Naive thymus-derived CD4-positive, alpha-beta T cell (primary cell): ENCODE data around the gene GCM1. TPM values are rescaled to one million over a fixed set of nuclear protein-coding genes. Genes with fewer than 3 reads are reported as not detected.

Experiments
- ATAC-seq: fragments of 150-1000 bp; cut with Tn5 transposase; 2 replicates; pipeline ENCODE4 v1.10.0; 2021; ENCODE audit warnings: mild to moderate bottlenecking, moderate library complexity
- CTCF ChIA-PET: fragments of 350-600 bp; sonication (Branson Sonifier 250); formaldehyde crosslinking; loops from one replicate; lab custom pipeline; 2021; ENCODE audit warnings: antibody characterized with exemption; lab: Charles Lee
- POLR2A ChIA-PET: fragments of 350-600 bp; sonication (Branson Sonifier 250); formaldehyde crosslinking; loops from one replicate; lab custom pipeline; 2021; ENCODE audit warnings: antibody characterized with exemption, inconsistent platforms; lab: Charles Lee
- DNase-seq, 9 donors: peaks; one replicate each; pipeline versions ENCODE4 v3.0.0 to v3.0.0-alpha.2; 2020 to 2022; ENCODE audit warnings: mixed read lengths in 1 of 9
- H3K27ac ChIP-seq: one replicate; pipeline ENCODE4 v1.7.0; 2013; ENCODE audit warnings: mild to moderate bottlenecking, low read depth, low read length, moderate library complexity
- H3K27me3 ChIP-seq, 2 donors: one replicate each; pipeline ENCODE4 v1.7.0; 2013; ENCODE audit warnings: low read length in 2 of 2, mild to moderate bottlenecking in 2 of 2, moderate library complexity in 2 of 2; ENCODE audit not compliant: control insufficient read depth in 2 of 2, insufficient read depth in 2 of 2
- H3K36me3 ChIP-seq, 3 experiments: 1 replicate in 2 of 3; 2 replicates in 1 of 3; pipeline ENCODE4 v1.7.0; 2013; ENCODE audit warnings: low read length in 3 of 3, mild to moderate bottlenecking in 3 of 3, moderate library complexity in 1 of 3; ENCODE audit not compliant: insufficient read depth in 3 of 3, control insufficient read depth in 2 of 3
- H3K4me1 ChIP-seq, 2 donors: one replicate each; pipeline ENCODE4 v1.7.0; 2013; ENCODE audit warnings: low read length in 2 of 2, mild to moderate bottlenecking in 2 of 2, moderate library complexity in 1 of 2; ENCODE audit not compliant: control insufficient read depth in 2 of 2, insufficient read depth in 2 of 2
- H3K4me3 ChIP-seq: 2 replicates; pipeline ENCODE4 v1.7.0; 2013; ENCODE audit warnings: mild to moderate bottlenecking, low read length
- H3K9me3 ChIP-seq, 3 experiments: 1 replicate in 2 of 3; 2 replicates in 1 of 3; pipeline ENCODE4 v1.7.0; 2013; ENCODE audit warnings: low read length in 3 of 3; ENCODE audit not compliant: control insufficient read depth in 2 of 3
- H3K27ac Mint-ChIP-seq, 9 donors: one replicate each; pipeline ENCODE4 v1.8.0; 2020 to 2022; ENCODE audit warnings: mixed read lengths in 9 of 9, mild to moderate bottlenecking in 8 of 9, moderate library complexity in 5 of 9, inconsistent platforms in 2 of 9
- H3K27me3 Mint-ChIP-seq, 5 donors: one replicate each; pipeline ENCODE4 v1.8.0; 2021 to 2022; ENCODE audit warnings: mixed read lengths in 5 of 5, mild to moderate bottlenecking in 1 of 5
- H3K36me3 Mint-ChIP-seq, 5 donors: one replicate each; pipeline ENCODE4 v1.8.0; 2020 to 2022; ENCODE audit warnings: mixed read lengths in 5 of 5, mild to moderate bottlenecking in 3 of 5, inconsistent platforms in 1 of 5
- H3K4me1 Mint-ChIP-seq, 7 donors: one replicate each; pipeline ENCODE4 v1.8.0; 2020 to 2022; ENCODE audit warnings: mixed read lengths in 7 of 7, mild to moderate bottlenecking in 3 of 7, inconsistent platforms in 1 of 7
- H3K4me3 Mint-ChIP-seq, 10 donors: one replicate each; pipeline ENCODE4 v1.8.0; 2020 to 2022; ENCODE audit warnings: mild to moderate bottlenecking in 10 of 10, mixed read lengths in 10 of 10, moderate library complexity in 6 of 10, inconsistent platforms in 2 of 10
- H3K9me3 Mint-ChIP-seq, 11 donors: one replicate each; pipeline ENCODE4 v1.8.0; 2020 to 2022; ENCODE audit warnings: mixed read lengths in 11 of 11, mild to moderate bottlenecking in 4 of 11, inconsistent platforms in 1 of 11, moderate library complexity in 1 of 11
- intact Hi-C, 2 donors: fragments of 100-400 bp; cut with micrococcal nuclease; formaldehyde crosslinking; loops; one replicate each; pipeline ENCODE4 v1.15.1; 2023
- polyA plus RNA-seq, 2 donors: library from polyadenylated mRNA; unstranded; fragments of 300-500 nt; fragmentation: Illumina TruSeq; gene quantifications; one replicate each; pipeline ENCODE4 v1.2.3, GENCODE V29; 2021
- total RNA-seq, 6 experiments: library from RNA in 5 of 6; stranded (reverse) in 5 of 6; gene quantifications; 1 replicate in 5 of 6; 2 replicates in 1 of 6; pipeline ENCODE4 v1.2.3 and lab custom pipeline; 2021 to 2026

Gene GCM1
- total and polyA plus RNA-seq, 7 experiments from 2014 or later, result 0.07 TPM; not detected in 6

DNA sequence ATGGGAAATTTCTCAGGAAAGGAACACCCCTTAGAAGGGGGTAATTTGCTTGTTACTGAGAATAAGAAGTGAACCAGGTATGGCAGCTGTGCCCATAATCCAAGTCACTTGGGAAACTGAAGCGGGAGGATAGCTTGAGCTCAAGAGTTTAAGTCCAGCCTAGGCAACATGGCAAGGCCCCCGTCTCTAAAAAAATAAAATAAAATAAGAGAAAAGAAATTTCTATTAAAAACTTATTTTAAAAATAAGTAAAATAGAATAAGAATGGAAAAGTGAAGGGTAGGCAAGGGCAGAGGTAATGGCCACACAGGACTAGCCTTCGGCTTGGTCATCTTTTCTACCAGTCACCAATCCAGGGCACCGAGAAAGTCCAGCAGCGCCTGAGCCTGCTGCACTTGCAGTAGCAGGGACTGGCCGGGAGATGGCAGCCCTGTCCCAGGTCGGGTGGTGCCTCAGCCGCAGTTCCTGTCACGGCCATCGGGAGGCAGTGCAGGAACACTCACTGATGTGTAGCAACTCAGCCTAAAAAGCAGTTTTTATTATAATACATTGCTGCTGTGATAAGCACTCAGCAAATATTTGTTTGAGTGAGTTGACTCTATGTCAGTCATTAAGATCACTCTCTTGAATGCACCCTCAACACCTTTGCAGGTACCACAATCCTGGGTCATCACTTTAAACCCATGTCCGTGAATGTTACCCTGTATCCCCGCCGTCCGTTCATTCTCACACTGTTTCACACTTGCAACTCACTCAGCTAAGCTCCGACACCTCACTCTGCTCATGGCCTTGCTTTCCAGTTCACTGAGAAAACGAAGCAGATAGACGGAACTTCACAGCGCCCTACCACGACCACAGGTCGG is 23.2 kb upstream of the GCM1 start:
- Mint-ChIP-seq H3K4me1 (peaks cover 0 to 6% (median 0%) of the 10 kb centered on the region in 7 donors), H3K4me3 (no peak overlapping the region), H3K36me3 (no peaks in the 10 kb centered on the region), H3K27ac (no peak overlapping the region), H3K27me3 (peaks cover 0 to 3% (median 0%) of the 10 kb centered on the region in 5 donors), H3K9me3 (no peaks in the 10 kb centered on the region)
- Histone ChIP-seq H3K27ac (no peak overlapping the region), H3K9me3 (no peaks in the 10 kb centered on the region), H3K4me1 (no peaks in the 10 kb centered on the region), H3K4me3 (no peak overlapping the region), H3K27me3 (no peaks in the 10 kb centered on the region), H3K36me3 (no peaks in the 10 kb centered on the region)
- peak; percentile 76 to 95 (median 87) for DNase-seq
- peak; percentile 100 for ATAC-seq
- intact Hi-C loops, result loop anchor here (1.0 to 10.0 kb wide), 11 partner anchors 93 to 555 kb away; partner anchors contain the start of gene GCLC (in 1 of the 2)
- ChIA-PET POLR2A (interaction anchor here (0.6 kb wide), 1 partner anchor 91 kb away, joined by 6 read pairs; no protein-coding TSS in a partner anchor), CTCF (interaction anchor here (0.5 to 6.5 kb wide), 31 partner anchors 8 to 554 kb away, joined by 3 to 97 read pairs (median 4); no protein-coding TSS in a partner anchor)

DNA sequence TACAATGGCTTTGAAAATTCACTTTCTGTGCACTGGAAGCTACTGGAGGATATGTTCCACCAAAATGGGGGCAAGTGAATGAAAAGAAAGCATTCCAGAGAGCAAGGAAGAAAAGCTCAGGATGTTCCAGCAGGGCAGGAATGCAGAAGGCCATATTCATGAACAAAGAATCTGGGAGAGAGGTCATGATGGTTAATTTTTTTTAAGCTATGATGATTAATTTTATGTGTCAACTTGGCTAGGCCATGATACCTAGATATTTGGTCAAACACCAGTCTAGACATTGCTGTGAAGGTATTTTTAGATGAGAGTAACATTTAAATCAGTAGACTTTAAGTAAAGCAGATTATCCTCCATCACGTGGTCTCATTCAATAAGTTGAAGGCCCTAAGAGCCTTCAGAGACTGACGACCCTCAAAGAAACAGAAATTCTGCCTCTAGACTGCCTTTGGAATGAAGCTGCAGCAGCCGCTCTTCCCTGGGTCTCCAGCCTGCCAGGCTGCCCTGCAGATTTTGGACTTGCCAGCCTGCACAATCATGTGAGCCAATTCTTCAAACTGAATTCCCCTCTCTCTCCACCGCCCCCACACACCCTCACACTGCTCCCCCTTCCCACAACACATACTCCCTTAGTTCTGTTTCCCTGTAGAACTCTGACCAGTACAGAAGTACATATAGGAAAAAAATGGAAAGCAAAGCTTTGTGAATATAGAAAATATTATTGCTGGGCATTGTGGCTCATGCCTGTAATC is 20.1 kb upstream of the GCM1 start:
- H3K9me3 Mint-ChIP-seq, result no peaks in the 10 kb centered on the region
- no peaks in the 10 kb centered on the region for H3K27me3 ChIP-seq
- no peak for DNase-seq
- H3K27ac Mint-ChIP-seq, result no peak overlapping the region
- H3K4me1 Mint-ChIP-seq, result peaks cover 0 to 6% (median 0%) of the 10 kb centered on the region in 7 donors
- H3K27ac ChIP-seq, result no peak overlapping the region
- H3K4me3 Mint-ChIP-seq, result no peak overlapping the region
- no peaks in the 10 kb centered on the region for H3K4me1 ChIP-seq
- H3K9me3 ChIP-seq, result no peaks in the 10 kb centered on the region
- no peak for ATAC-seq
- ChIA-PET CTCF (interaction anchor here (0.6 to 4.4 kb wide), 5 partner anchors 8 to 318 kb away, joined by 3 to 35 read pairs (median 3); no protein-coding TSS in a partner anchor), POLR2A (no interaction called here)
- intact Hi-C loops, result no loop called here
- H3K4me3 ChIP-seq, result no peak overlapping the region
- no peaks in the 10 kb centered on the region for H3K36me3 ChIP-seq
- H3K27me3 Mint-ChIP-seq, result peaks cover 0 to 3% (median 0%) of the 10 kb centered on the region in 5 donors
- no peaks in the 10 kb centered on the region for H3K36me3 Mint-ChIP-seq

DNA sequence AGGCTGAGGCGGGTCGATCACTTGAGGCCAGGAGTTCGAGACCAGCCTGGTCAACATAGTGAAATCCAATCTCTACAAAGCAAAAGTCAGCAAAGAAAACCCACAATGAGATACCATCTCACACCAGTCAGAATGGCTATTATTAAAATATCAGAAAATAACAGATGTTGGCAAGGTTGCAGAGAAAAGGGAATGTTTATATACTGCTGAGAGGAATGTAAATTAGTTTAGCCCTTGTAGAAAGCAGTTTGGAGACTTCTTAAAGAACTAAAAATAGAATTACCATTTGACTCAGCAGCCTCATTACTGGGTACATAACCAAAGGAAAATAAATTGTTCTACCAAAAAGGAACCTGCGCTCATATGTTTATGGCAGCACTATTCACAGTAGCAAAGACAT is 16.7 kb upstream of the GCM1 start:
- H3K27ac Mint-ChIP-seq, result no peak overlapping the region
- H3K27ac ChIP-seq, result no peak overlapping the region
- peaks cover 5 to 11% (median 7%) of the 10 kb centered on the region in 7 donors for H3K4me1 Mint-ChIP-seq
- H3K27me3 Mint-ChIP-seq, result peaks cover 0 to 3% (median 0%) of the 10 kb centered on the region in 5 donors
- no peaks in the 10 kb centered on the region for H3K9me3 ChIP-seq
- ATAC-seq (no peak), DNase-seq (no peak)
- H3K27me3 ChIP-seq, result no peaks in the 10 kb centered on the region
- H3K4me3 ChIP-seq, result no peak overlapping the region
- no peaks in the 10 kb centered on the region for H3K36me3 ChIP-seq
- no peaks in the 10 kb centered on the region for H3K4me1 ChIP-seq
- no peaks in the 10 kb centered on the region for H3K9me3 Mint-ChIP-seq
- CTCF ChIA-PET, result no interaction called here
- POLR2A ChIA-PET, result no interaction called here
- no peaks in the 10 kb centered on the region for H3K36me3 Mint-ChIP-seq
- intact Hi-C loops, result no loop called here
- H3K4me3 Mint-ChIP-seq, result no peak overlapping the region

DNA sequence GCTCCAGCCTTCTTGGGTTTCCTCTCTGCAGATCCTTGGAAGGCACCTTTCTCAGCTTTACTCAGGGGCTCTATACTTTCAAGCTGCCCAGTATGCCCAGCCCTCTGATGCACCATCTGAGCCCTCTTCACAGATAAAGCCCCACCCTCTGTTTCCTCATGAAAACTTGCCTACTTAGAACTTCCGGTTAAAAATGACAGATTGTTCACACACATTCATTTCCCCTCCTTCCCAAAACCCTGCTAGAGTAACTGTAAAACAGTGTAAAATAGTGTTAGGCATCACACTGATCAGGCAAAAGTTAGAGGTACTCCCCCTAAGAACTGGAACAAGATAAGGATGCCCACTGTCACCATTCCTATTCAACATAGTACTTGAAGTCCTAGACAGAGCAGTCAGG is 14.0 kb upstream of the GCM1 start:
- Mint-ChIP-seq H3K27ac (peak overlapping the region in 1 of 9 donors; percentile 63), H3K36me3 (no peaks in the 10 kb centered on the region), H3K4me3 (no peak overlapping the region), H3K9me3 (no peaks in the 10 kb centered on the region), H3K4me1 (peaks cover 5 to 11% (median 7%) of the 10 kb centered on the region in 7 donors), H3K27me3 (peaks cover 0 to 3% (median 0%) of the 10 kb centered on the region in 5 donors)
- DNase-seq (no peak), ATAC-seq (peak; percentile 41)
- CTCF ChIA-PET, result no interaction called here
- Histone ChIP-seq H3K27me3 (no peaks in the 10 kb centered on the region), H3K27ac (no peak overlapping the region), H3K4me3 (no peak overlapping the region), H3K9me3 (no peaks in the 10 kb centered on the region), H3K4me1 (no peaks in the 10 kb centered on the region), H3K36me3 (no peaks in the 10 kb centered on the region)
- intact Hi-C loops, result no loop called here
- POLR2A ChIA-PET, result no interaction called here

GRCh38 chr6:53161481-53162009 is 12.9 kb upstream of the GCM1 start:
- DNase-seq (no peak), ATAC-seq (no peak)
- H3K27me3 ChIP-seq, result no peaks in the 10 kb centered on the region
- no peak overlapping the region for H3K27ac ChIP-seq
- H3K9me3 ChIP-seq, result no peaks in the 10 kb centered on the region
- Mint-ChIP-seq H3K27ac (no peak overlapping the region), H3K4me3 (no peak overlapping the region), H3K27me3 (no peaks in the 10 kb centered on the region), H3K4me1 (peaks cover 5 to 11% (median 7%) of the 10 kb centered on the region in 7 donors), H3K36me3 (no peaks in the 10 kb centered on the region), H3K9me3 (no peaks in the 10 kb centered on the region)
- ChIA-PET CTCF (no interaction called here), POLR2A (no interaction called here)
- no peaks in the 10 kb centered on the region for H3K36me3 ChIP-seq
- no peaks in the 10 kb centered on the region for H3K4me1 ChIP-seq
- intact Hi-C loops, result no loop called here
- H3K4me3 ChIP-seq, result no peak overlapping the region

DNA sequence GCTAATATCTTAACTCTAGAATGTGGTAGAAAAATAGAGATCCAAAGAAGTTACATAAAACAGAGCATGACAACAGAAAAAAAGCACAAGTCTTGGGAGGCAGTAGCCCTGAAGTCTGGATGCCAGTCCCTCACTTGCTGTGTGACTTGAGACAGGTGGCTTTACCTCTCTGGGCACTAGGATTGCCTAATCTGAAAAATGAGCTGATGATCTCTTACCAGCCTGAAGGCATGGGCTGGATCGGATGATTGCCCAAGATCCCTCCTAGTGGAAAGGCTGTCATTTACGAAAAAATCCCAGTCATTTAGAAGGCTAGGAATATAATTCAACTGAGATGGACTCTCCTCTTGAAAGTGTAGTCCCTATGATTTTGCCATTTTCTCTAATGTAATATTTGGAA is 10.9 kb upstream of the GCM1 start:
- Histone ChIP-seq H3K27ac (no peak overlapping the region), H3K4me1 (no peaks in the 10 kb centered on the region), H3K36me3 (no peaks in the 10 kb centered on the region), H3K9me3 (no peaks in the 10 kb centered on the region), H3K27me3 (no peaks in the 10 kb centered on the region), H3K4me3 (no peak overlapping the region)
- ATAC-seq (no peak), DNase-seq (no peak)
- Mint-ChIP-seq H3K27me3 (no peaks in the 10 kb centered on the region), H3K9me3 (no peaks in the 10 kb centered on the region), H3K4me3 (no peak overlapping the region), H3K36me3 (no peaks in the 10 kb centered on the region), H3K27ac (no peak overlapping the region), H3K4me1 (peaks cover 5 to 11% (median 7%) of the 10 kb centered on the region in 7 donors)
- POLR2A ChIA-PET, result no interaction called here
- intact Hi-C loops, result no loop called here
- CTCF ChIA-PET, result no interaction called here
